ENCODE results near the gene PLCZ1. TPM values are rescaled to one million over a fixed set of nuclear protein-coding genes. Genes with fewer than 3 reads are reported as not detected.
A peak's percentile ranks its signal among the peaks of the same experiment; 100 is the strongest.

Gene PLCZ1
- total and polyA plus RNA-seq, 12 donors, result not detected

DNA sequence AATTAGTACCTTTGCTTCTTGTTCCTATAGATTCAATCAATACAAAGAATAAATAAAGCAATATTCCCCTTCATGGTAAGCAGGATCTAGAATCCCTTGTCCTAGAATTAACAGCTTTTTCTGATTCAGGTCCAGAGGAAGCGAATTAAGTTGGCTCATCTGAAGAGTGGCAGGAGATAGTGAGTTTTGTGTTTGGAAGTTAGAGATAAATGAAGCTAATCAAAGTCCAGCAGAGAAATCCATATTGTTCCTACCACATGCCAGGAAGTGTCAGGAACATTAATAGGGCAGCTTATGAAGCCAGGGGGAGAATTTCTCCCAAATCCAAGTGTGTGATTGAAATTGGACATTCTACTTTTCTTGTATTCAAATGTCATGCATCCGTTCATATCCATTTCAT is 14.1 kb upstream of the PLCZ1 start:
- peak overlapping the region in 1 of 5 donors; percentile 74 for H3K27ac ChIP-seq
- peaks cover 19 to 37% of the 10 kb centered on the region in 2 donors for H3K4me1 ChIP-seq (replicated peaks in 1 of 2)
- H3K4me3 ChIP-seq, result no peak overlapping the region
- DNase-seq, result no peak
- intact Hi-C loops (cut with DNase I), result no loop called here
- H3K9me3 ChIP-seq (replicated peaks in 1 of 3), result no peaks in the 10 kb centered on the region
- TF ChIP-seq CTCF (IDR thresholded peaks at IDR 0.05) (no peak), POLR2A (IDR thresholded peaks at IDR 0.05) (no peak)
- H3K36me3 ChIP-seq (replicated peaks in 1 of 2), result no peaks in the 10 kb centered on the region
- WGBS, 4 donors, result 80 to 95% (median 89%) methylated on average over 2 of the region's 2 CpGs
- no peaks in the 10 kb centered on the region for H3K27me3 ChIP-seq

DNA sequence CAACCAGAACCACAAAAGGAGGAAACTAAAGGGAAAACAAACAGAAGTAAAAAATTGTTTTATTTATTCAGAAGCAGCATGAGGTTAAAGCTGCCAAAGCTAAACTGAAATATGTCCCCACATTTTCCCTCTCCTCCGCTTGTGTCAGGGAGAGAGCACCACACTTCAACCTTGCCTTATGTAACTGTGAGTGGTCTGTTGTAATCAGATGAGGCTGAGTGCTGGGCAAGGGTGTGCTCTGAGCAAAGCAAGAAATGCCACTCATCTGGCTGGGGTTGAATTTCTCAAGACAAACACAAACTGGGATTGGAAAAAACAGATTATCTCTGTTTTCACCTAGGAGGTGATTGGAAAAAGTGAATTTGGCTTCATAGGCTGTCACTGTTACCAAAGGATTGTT is 12.3 kb upstream of the PLCZ1 start:
- Histone ChIP-seq H3K9me3 (replicated peaks in 1 of 3) (no peaks in the 10 kb centered on the region), H3K27ac (no peak overlapping the region), H3K36me3 (replicated peaks in 1 of 2) (no peaks in the 10 kb centered on the region), H3K4me1 (replicated peaks in 1 of 2) (peaks cover 19 to 32% of the 10 kb centered on the region in 2 donors), H3K27me3 (no peaks in the 10 kb centered on the region), H3K4me3 (no peak overlapping the region)
- 14 to 54% (median 39%) methylated on average over 1 of the region's 1 CpG for WGBS, 4 donors
- TF ChIP-seq POLR2A (IDR thresholded peaks at IDR 0.05) (no peak), CTCF (IDR thresholded peaks at IDR 0.05) (no peak)
- DNase-seq, result peak in 6 of 7 donors; percentile 18 to 55 (median 39)
- intact Hi-C loops (cut with DNase I), result no loop called here

DNA sequence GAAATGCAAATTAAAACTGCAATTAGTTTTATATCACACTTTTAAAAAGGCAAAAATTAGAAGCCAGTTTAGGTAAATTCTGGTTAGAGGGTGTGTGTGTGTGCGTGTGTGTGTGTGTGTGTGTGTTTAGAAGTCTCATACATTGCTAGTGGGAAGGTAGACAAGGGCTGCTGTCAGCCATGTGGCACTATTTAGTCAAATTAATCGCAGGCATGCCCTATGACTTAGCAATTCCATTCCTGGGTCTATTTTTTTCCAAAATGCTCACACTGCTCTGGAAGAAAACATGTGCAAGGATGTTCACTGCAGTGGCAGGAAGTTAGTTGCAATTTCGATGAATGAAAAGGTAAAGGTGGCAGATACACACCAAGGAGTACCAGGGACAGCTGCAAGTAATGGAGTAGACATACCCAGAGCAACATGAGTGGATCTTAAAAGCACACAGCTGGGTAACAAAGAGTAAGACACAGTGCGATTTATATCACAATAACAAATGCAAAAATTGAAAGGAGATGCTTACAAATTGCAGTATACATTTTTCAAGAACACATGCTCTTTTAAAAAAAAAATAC is 11.7 kb upstream of the PLCZ1 start:
- TF ChIP-seq CTCF (IDR thresholded peaks at IDR 0.05) (no peak), POLR2A (IDR thresholded peaks at IDR 0.05) (no peak)
- Histone ChIP-seq H3K4me3 (no peak overlapping the region), H3K9me3 (replicated peaks in 1 of 3) (no peaks in the 10 kb centered on the region), H3K27ac (no peak overlapping the region), H3K27me3 (no peaks in the 10 kb centered on the region), H3K36me3 (replicated peaks in 1 of 2) (no peaks in the 10 kb centered on the region), H3K4me1 (replicated peaks in 1 of 2) (peaks cover 19 to 26% of the 10 kb centered on the region in 2 donors)
- intact Hi-C loops (cut with DNase I), result no loop called here
- 51 to 86% (median 78%) methylated on average over 4 of the region's 4 CpGs for WGBS, 4 donors
- no peak for DNase-seq

- TF ChIP-seq CTCF (IDR thresholded peaks at IDR 0.05) (no peak), POLR2A (IDR thresholded peaks at IDR 0.05) (no peak)
- Histone ChIP-seq H3K9me3 (replicated peaks in 1 of 3) (no peaks in the 10 kb centered on the region), H3K36me3 (replicated peaks in 1 of 2) (no peaks in the 10 kb centered on the region), H3K27ac (no peak overlapping the region), H3K4me1 (replicated peaks in 1 of 2) (peaks cover 11 to 17% of the 10 kb centered on the region in 2 donors), H3K4me3 (no peak overlapping the region), H3K27me3 (no peaks in the 10 kb centered on the region)
- DNase-seq, result peak in 4 of 7 donors; percentile 21 to 30 (median 28)
- WGBS, 4 donors, result 44 to 55% (median 50%) methylated on average over 1 of the region's 1 CpG
- intact Hi-C loops (cut with DNase I), result no loop called here
Measured at GRCh38 chr12:18747895-18748294, 10.1 kb upstream of the PLCZ1 start.

Measured in adrenal gland (tissue), 12 donors.